Mesendoderm (in vitro differentiated cells): ENCODE data around the gene C1QTNF4. TPM values are rescaled to one million over a fixed set of nuclear protein-coding genes. Genes with fewer than 3 reads are reported as not detected.
A peak's percentile ranks its signal among the peaks of the same experiment; 100 is the strongest.

Source experiments
- DNase-seq: peaks from one replicate; pipeline ENCODE4 v3.0.0; 2013
- H2AK5ac ChIP-seq: 2 replicates; pipeline ENCODE4 v1.6.1; 2013; ENCODE audit warnings: low read length, inconsistent platforms
- H2BK120ac ChIP-seq: 2 replicates; pipeline ENCODE4 v1.6.1; 2013; ENCODE audit warnings: low read depth, mild to moderate bottlenecking, low read length, moderate library complexity, mixed read lengths
- H2BK15ac ChIP-seq: replicated peaks from 2 replicates; pipeline ENCODE4 v1.6.1; 2013; ENCODE audit warnings: low read depth, mild to moderate bottlenecking, moderate library complexity
- H2BK5ac ChIP-seq: 2 replicates; pipeline ENCODE4 v1.6.1; 2013; ENCODE audit warnings: low read length, inconsistent platforms
- H3K18ac ChIP-seq: 2 replicates; pipeline ENCODE4 v1.6.1; 2013; ENCODE audit warnings: mild to moderate bottlenecking, low read length, mixed read lengths
- H3K23ac ChIP-seq: one replicate; pipeline ENCODE4 v1.6.1; 2013; ENCODE audit warnings: low read length
- H3K27ac ChIP-seq: 2 replicates; pipeline ENCODE4 v1.5.1; 2013; ENCODE audit warnings: low read depth, mild to moderate bottlenecking, inconsistent platforms, low read length, moderate library complexity
- H3K27me3 ChIP-seq: 2 replicates; pipeline ENCODE4 v1.6.1; 2013; ENCODE audit warnings: low read length, control low read depth, mild to moderate bottlenecking, inconsistent platforms; ENCODE audit not compliant: insufficient read depth, poor library complexity
- H3K36me3 ChIP-seq: 2 replicates; pipeline ENCODE4 v1.6.1; 2013; ENCODE audit warnings: low read length, inconsistent platforms; ENCODE audit not compliant: control insufficient read depth, insufficient read depth
- H3K4ac ChIP-seq: one replicate; pipeline ENCODE4 v1.6.1; 2013; ENCODE audit warnings: low read depth, mild to moderate bottlenecking, low read length, moderate library complexity
- H3K4me1 ChIP-seq: 2 replicates; pipeline ENCODE4 v1.6.1; 2013; ENCODE audit warnings: low read depth, low read length, inconsistent platforms; ENCODE audit not compliant: control insufficient read depth
- H3K4me2 ChIP-seq: 2 replicates; pipeline ENCODE4 v1.6.1; 2013; ENCODE audit warnings: low read length
- H3K4me3 ChIP-seq: 2 replicates; pipeline ENCODE4 v1.5.1; 2013; ENCODE audit warnings: mild to moderate bottlenecking, low read length
- H3K56ac ChIP-seq: one replicate; pipeline ENCODE4 v1.6.1; 2013; ENCODE audit warnings: low read length
- H3K79me1 ChIP-seq: 2 replicates; pipeline ENCODE4 v1.6.1; 2013; ENCODE audit warnings: low read length, inconsistent platforms
- H3K79me2 ChIP-seq: 2 replicates; pipeline ENCODE4 v1.6.1; 2013; ENCODE audit warnings: mild to moderate bottlenecking, low read length; ENCODE audit not compliant: control insufficient read depth, insufficient read depth
- H3K9ac ChIP-seq: 2 replicates; pipeline ENCODE4 v1.6.1; 2013; ENCODE audit warnings: low read length, inconsistent platforms
- H4K5ac ChIP-seq: one replicate; pipeline ENCODE4 v1.6.1; 2013; ENCODE audit warnings: low read length
- H4K8ac ChIP-seq: one replicate; pipeline ENCODE4 v1.6.1; 2013; ENCODE audit warnings: low read depth, mild to moderate bottlenecking, control low read depth, low read length, moderate library complexity
- WGBS: extraction: QIAGEN DNeasy Blood & Tissue Kit; methylation state at CpG from one replicate; pipeline ENCODE4 v1.1.7; 2013; ENCODE audit warnings: low lambda C conversion rate, missing lambda C conversion rate; ENCODE audit not compliant: insufficient coverage; ENCODE audit errors: extremely low coverage; 5-methylcytosine and 5-hydroxymethylcytosine counted together
- small RNA-seq: library from polyadenylated mRNA; stranded (forward); fragments of <200 nt; extraction: miRNeasy Mini kit (QIAGEN cat#:217004); gene quantifications from one replicate; pipeline ENCODE3, GENCODE V24; 2013; ENCODE audit not compliant: insufficient read depth

C1QTNF4 gene

GRCh38 chr11:47545298-47545697 is 48.9 kb downstream of the C1QTNF4 start:
- H3K79me1 ChIP-seq = no peaks in the 10 kb centered on the region
- no peak overlapping the region for H3K27ac ChIP-seq
- H2BK120ac ChIP-seq = no peak overlapping the region
- H3K9ac ChIP-seq = no peak overlapping the region
- no peak overlapping the region for H2BK5ac ChIP-seq
- H3K4ac ChIP-seq = no peak overlapping the region
- no peak overlapping the region for H2AK5ac ChIP-seq
- no peaks in the 10 kb centered on the region for H3K4me1 ChIP-seq
- no peak overlapping the region for H3K4me3 ChIP-seq
- peaks cover 92% of the 10 kb centered on the region for H3K79me2 ChIP-seq
- H3K4me2 ChIP-seq = no peak overlapping the region
- H3K23ac ChIP-seq = no peak overlapping the region
- no peak overlapping the region for H2BK15ac ChIP-seq
- no peak overlapping the region for H4K5ac ChIP-seq
- H4K8ac ChIP-seq = no peak overlapping the region
- no peak overlapping the region for H3K18ac ChIP-seq
- WGBS = no CpG with 5 or more reads among the region's 6 CpGs
- no peaks in the 10 kb centered on the region for H3K36me3 ChIP-seq
- no peak overlapping the region for H3K56ac ChIP-seq
- H3K27me3 ChIP-seq = no peaks in the 10 kb centered on the region
- DNase-seq = no peak

GRCh38 chr11:47541070-47541469 is 53.1 kb downstream of the C1QTNF4 start:
- no CpG with 5 or more reads among the region's 2 CpGs for WGBS
- Histone ChIP-seq H3K4me2 (no peak overlapping the region), H3K4ac (no peak overlapping the region)

GRCh38 chr11:47539681-47540039 is 54.6 kb downstream of the C1QTNF4 start:
- no peak overlapping the region for H2BK120ac ChIP-seq
- H3K27me3 ChIP-seq = no peaks in the 10 kb centered on the region
- no peak overlapping the region for H2BK5ac ChIP-seq
- peaks cover 3% of the 10 kb centered on the region for H3K79me1 ChIP-seq
- no peak overlapping the region for H3K4me2 ChIP-seq
- H3K27ac ChIP-seq = no peak overlapping the region
- peaks cover 90% of the 10 kb centered on the region for H3K79me2 ChIP-seq
- no peak overlapping the region for H2AK5ac ChIP-seq
- no peaks in the 10 kb centered on the region for H3K36me3 ChIP-seq
- H3K4me1 ChIP-seq = peaks cover 2% of the 10 kb centered on the region
- no peak overlapping the region for H3K4ac ChIP-seq
- H3K23ac ChIP-seq = no peak overlapping the region
- no peak overlapping the region for H4K8ac ChIP-seq
- H3K18ac ChIP-seq = no peak overlapping the region
- no CpG with 5 or more reads among the region's 2 CpGs for WGBS
- no peak overlapping the region for H3K56ac ChIP-seq
- no peak overlapping the region for H2BK15ac ChIP-seq
- no peak overlapping the region for H4K5ac ChIP-seq
- H3K9ac ChIP-seq = peak overlapping the region; percentile 7
- no peak for DNase-seq
- no peak overlapping the region for H3K4me3 ChIP-seq

More at GRCh38 chr11:47541070-47541469, 53.1 kb downstream of the C1QTNF4 start:
- Histone ChIP-seq H3K27me3 (no peaks in the 10 kb centered on the region), H4K5ac (no peak overlapping the region), H3K18ac (no peak overlapping the region), H3K4me1 (peaks cover 2% of the 10 kb centered on the region), H2BK15ac (no peak overlapping the region), H2BK120ac (no peak overlapping the region), H2BK5ac (no peak overlapping the region), H4K8ac (no peak overlapping the region), H3K4me3 (no peak overlapping the region), H3K56ac (no peak overlapping the region), H3K36me3 (no peaks in the 10 kb centered on the region), H2AK5ac (no peak overlapping the region), H3K79me1 (peaks cover 3% of the 10 kb centered on the region), H3K27ac (no peak overlapping the region), H3K9ac (no peak overlapping the region), H3K79me2 (peaks cover 90% of the 10 kb centered on the region), H3K23ac (no peak overlapping the region)
- DNase-seq = no peak

Small RNAs within 50 kb of the gene (small RNA-seq; reads per million reads assigned to genes)
- gene RN7SL652P (not detected), gene RNU5E-10P (not detected)
